Stimulated activated CD8-positive, alpha-beta memory T cell treated with anti-CD3 and anti-CD28 coated beads, Interleukin-15, amount 100 ng/mL, for 48 hours (primary cell): Measurements from ENCODE around the gene SPRR3.

Experiments used
- DNase-seq, 2 donors: peaks; one replicate each; pipeline ENCODE4 v3.0.0-alpha.2; 2020; ENCODE audit warnings: low read depth in 2 of 2

Gene SPRR3

DNA sequence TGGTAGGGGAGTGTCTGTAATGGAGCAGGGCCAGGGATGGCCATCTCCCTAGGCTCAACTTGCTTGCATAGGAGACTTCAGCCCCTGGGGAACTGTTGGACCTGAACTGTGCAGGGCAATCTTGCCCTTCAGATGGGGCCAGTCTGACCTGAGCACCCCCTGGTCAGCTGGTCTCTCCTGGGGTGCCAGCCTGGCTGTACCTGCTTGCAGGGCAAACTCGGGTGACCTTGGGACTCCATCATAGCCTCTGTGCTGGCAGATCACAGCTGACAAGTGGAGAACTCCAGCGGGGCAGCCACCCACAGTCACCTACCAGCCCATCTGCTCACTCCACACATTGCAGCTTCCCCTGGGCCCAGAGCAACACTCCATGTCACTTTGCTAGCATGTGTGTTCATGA, 47.7 kb downstream of the SPRR3 start:
- no peak for DNase-seq
